Measurements from ENCODE around the gene MED15.

MED15 gene

GRCh38 chr22:20573176-20573832 is 65.9 kb downstream of the MED15 start:
- no peak for DNase-seq

DNA sequence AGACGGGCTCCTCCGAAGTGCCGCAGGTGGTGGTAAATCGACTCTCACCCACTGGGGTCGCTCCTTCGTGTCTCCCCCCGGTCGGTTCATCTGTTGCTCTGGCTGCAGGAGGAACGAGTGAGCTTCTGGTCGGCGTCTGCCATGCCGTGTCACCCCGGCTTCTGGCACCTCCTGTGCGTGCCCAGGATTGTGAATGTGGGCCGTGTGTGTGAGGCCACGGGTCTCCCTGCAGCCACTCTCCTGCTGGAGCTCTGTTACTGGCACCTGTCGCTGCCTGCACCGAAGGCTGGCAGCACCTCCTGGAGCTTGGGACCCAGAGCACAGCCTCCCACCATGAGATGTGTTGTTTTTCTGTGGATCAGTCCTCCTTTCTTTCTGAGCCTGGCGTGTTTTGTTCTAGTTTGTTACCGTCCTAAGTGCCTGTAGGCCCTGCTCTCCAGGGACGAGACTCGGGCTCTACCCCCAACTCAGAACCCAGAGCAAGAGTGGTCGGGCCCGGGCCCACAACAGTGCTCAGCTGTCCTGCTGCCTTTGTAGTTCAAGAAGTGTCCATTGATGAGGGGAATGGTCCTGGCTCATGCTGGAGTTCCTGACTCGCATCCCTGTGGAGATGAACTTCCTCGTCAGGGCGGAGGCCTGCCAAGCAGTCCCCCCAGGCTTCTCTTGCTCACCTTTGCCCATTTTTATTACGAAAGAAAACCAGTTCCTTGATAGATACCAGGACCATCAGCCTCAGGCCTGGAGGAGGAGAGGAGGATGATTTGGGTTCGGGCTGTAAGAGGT is 66.6 kb downstream of the MED15 start:
- no peak for DNase-seq

DNA sequence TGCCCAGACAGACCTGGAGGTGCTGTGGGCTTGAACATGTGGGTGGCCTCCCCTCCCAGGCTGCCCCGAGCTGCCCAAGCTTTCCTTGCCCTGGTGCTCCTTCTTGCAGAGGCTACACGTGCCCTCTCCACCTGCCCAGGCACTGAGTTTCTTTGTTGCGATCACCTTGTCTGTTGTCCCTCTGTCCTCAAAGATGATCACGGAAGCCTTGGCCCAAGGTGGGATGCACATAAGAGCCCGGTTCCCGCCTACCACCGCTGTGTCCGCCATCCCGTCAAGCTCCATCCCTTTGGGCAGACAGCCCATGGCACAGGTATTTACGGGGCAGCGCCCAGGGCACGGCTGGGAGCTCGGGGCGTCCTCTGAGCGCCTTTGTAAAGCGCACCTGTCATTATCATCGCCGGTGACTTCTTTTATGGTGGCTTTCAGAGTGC is 67.5 kb downstream of the MED15 start:
- DNase-seq = no peak

- DNase-seq = no peak
These were observed 68.5 kb downstream of the MED15 start for GRCh38 chr22:20575724-20576444.

- DNase-seq = peak in 3 of 14 donors; percentile 31 to 37 (median 35)
These were observed 69.0 kb downstream of the MED15 start for GRCh38 chr22:20576445-20576816.

GRCh38 chr22:20577045-20577444 is 69.6 kb downstream of the MED15 start:
- DNase-seq = no peak

GRCh38 chr22:20577549-20577975 is 70.2 kb downstream of the MED15 start:
- DNase-seq = no peak

DNA sequence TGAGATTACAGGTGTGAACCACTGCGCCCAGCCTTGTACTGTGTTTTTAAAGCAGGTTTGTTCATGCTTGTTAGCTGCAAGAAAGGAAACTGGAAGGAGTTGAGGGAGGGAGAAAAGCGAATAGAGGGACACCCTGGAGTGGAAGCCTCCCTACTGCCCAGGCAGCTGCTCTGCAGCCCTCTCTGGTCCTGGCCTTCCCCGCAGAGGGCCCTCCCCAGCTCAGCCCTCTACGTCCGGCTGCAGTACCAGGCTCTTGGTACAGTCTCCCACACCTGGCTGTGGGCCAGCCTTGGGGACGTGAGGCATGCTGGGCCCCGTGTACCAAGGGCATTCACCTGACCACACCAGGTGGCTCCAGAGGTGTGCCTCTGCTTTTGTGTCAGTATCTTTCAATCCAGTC is 70.8 kb downstream of the MED15 start:
- no peak for DNase-seq

- peak in 1 of 14 donors; percentile 75 for DNase-seq
These were observed 71.3 kb downstream of the MED15 start for GRCh38 chr22:20578707-20579106.

- DNase-seq = no peak
These were observed 72.1 kb downstream of the MED15 start for GRCh38 chr22:20579273-20580120.

DNA sequence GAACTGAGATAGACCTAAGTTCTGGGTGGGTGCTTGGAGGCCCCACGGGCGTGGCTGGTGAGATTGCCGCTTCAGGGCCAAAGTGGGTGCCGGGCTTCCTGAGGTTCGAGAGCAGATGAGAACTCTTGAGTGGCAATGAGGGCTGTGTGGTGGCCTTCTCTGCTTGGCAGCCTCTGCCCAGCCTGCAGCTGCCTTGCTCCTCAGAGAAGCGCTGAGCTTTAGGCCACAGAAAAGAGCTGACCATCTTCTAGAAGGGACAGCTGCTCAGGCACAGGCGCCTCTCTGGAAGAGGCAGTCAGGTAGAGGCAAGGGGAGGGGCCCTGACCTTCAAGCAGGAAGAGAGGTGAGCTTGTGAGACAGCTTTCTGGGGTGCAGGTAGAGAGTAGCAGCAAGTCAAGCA is 72.8 kb downstream of the MED15 start:
- no peak for DNase-seq

DNA sequence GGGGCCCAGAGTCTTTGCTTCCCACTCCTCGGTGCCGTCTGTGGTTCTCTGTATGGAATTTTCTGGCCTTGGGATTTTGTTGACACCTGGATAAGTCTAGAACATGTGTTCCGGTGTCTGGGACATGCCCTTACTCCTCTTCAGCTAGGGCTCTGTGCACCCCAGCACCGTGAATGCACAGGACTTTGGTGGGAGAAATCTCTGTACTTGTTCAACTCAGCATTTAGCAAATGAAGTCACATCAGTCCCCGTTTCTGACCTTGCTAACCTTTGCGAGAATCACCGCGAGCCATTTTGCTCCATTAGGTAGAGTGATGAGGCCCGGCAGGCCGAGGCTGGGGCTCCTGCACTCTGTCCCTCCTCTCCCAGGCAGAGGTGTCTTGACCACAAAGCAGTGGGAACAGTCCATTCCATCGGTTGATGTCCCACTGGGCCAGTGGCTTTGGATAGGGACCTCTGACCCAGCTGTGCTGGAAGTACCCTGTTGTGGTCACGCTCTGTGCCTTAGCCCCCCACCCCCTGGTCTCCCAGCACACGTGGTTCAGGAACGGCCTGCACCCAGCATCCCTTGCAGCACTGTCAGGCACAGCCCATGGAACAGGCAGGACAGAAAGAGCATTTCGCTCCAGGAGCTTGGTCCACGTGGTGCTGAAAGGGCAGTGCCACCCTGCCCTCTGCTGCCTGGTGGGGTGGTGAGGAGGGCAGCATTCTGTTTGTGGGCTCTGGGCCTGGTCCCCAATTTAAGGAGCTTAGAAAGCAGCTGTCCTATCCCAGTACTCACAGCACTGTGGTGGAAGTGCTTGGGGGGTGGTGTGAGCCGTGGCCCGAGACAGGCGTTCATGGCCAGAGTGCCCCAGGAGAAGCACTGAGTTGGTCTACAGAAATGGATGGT is 73.4 kb downstream of the MED15 start:
- no peak for DNase-seq

DNA sequence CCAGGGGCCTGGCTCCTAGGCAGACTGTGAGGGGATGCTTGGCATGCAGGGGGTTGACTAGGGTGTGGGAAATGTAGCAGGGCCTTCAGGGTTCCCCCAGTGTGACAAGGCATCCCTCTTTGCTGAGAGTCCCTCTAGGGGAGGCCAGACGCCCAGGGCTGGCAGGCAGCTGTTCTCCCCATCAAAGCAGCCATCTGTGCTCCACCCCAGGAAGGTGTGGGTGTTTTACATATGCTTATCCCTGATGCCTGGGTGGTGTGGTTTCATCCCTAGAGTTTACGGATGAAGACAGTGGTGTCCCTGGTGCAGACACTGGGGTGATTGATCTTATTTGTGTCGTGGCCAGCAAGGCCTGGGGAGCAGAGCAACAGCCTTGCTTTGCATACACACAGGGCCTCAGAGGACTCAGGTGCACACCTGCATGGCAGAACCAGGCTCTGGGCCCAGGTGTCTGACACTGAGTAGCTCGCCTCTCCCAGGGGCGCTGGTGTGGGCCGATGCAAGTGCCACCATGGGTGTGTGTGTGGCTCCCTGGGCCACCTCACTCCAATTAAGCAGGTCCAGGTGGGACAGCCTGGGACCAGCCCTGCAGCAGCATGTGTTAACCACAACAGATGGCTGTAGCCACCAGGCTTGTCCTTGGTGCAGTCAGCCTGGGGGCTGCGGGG is 74.2 kb downstream of the MED15 start:
- DNase-seq = peak in 1 of 14 donors; percentile 18

DNA sequence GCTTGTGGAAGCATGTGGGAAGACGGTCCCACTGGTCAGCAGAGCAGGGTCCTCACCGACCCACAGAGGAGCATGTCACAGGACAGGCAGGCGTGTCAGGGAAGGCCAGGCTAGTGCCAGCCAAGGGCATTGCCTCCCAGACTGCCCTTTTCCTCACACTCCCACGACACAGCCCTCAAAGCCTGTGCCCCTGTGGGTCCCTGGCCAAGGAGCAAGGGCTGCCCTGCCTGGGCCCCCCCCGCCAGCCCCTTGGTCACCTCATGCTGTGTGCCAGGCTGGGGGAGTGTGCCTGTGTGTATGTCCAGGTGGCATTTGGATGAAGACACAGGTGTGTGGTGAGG is 74.7 kb downstream of the MED15 start:
- DNase-seq = no peak

- no peak for DNase-seq
These were observed 75.3 kb downstream of the MED15 start for GRCh38 chr22:20582520-20583361.

DNA sequence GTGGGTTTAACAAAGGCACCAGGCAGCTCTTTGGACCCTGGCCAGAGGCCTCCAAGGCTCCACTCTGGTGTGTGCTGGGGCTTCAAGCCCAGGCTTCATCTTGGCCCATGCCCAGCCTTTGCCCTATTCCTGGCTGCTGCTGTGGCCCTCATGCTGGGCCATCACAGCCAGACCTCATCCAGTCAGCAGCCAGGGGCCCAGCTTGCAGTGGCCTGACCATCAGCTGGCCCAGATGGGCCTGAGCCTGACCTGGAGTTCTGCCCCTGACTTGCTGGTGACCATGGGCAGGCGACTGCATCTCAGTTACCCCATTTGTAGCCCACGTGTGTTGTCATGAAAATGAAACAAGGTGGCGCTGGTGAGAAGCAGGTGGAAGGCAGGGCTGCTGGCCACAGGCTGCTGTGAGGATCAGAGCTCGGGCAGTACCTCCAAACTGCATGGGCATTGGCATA is 76.1 kb downstream of the MED15 start:
- peak in 5 of 14 donors; percentile 8 to 49 (median 17) for DNase-seq

DNA sequence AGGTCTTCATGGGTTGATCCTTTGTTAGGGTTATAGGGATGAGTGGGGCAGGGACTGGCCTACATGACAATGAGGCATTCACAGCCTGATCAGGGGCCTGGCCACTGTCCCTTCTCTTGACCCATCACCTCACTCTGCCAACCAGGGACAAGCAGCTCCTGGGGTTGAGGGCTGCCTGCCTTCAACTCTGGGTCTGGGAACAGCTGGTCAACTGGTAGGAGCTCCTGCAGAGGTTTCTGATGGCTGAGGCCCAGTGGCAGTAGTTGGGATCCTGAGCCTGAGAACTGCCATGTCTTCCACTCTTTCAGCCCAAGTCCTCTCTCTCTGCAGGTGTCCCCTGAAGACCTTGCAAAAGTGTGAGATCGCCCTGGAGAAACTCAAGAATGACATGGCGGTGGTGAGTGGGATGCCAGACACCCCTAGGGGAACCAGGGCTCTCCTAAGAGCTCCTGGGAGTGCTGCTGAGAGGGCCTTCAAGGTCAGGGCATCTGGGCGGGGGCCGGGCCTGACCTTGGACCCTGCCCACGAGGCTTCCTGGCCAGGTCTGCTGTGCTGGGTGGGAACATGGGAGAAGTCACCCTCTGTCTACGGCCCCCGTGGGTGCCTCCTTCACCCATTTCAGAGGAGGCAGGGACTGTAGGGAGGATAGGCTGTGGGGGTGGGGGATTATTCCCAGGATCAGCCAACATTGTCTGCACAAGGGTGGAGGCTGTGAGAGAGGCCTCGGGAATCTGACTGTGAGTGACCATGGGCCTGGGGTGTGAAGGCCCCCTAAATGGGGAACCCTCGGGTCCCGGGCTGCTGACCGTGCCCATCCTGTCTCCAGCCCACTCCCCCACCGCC is 76.8 kb downstream of the MED15 start:
- DNase-seq = no peak

- no peak for DNase-seq
These were observed 77.6 kb downstream of the MED15 start for GRCh38 chr22:20584872-20585638.
